ENCODE measurements around the gene ALK.

The ALK gene

DNA sequence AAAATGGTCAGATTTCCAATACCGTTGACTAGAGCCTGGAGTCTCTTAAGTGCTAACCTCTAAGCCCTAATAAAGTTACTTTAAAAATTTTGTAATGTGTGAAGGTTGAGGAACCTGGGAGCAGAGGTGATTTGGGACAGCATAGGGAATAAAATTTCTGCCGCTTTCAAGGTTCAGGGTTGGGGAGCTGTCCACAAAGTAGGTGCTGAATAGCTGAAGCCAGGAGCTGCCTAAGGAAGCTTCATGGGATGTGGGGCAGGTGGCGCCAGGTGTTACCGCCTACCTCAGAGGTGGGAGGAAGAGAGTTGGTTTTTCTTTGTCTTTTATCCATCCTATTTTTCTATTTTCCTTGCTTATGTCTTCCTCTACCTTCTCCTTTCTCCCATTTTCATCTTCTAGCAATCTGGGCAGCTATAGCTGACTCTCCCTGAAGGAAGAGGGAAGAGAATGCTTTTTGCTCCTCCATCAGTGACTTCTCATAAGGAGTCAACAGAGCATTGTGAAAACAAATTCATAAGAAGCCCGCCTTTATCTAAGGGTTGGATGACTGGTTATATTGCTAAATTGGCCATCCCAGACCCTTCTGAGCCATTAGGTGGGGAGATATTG lies 627.5 kb downstream of the ALK start:
- H3K9me3 Mint-ChIP-seq, result no peaks in the 10 kb centered on the region
- peaks cover 9% of the 10 kb centered on the region for H3K4me1 Mint-ChIP-seq
- no peak overlapping the region for H3K27ac Mint-ChIP-seq
- ATAC-seq, result no peak
- no peak overlapping the region for H3K4me3 Mint-ChIP-seq
- H3K27me3 Mint-ChIP-seq, result peaks cover 49% of the 10 kb centered on the region
- H3K36me3 Mint-ChIP-seq, result no peaks in the 10 kb centered on the region

DNA sequence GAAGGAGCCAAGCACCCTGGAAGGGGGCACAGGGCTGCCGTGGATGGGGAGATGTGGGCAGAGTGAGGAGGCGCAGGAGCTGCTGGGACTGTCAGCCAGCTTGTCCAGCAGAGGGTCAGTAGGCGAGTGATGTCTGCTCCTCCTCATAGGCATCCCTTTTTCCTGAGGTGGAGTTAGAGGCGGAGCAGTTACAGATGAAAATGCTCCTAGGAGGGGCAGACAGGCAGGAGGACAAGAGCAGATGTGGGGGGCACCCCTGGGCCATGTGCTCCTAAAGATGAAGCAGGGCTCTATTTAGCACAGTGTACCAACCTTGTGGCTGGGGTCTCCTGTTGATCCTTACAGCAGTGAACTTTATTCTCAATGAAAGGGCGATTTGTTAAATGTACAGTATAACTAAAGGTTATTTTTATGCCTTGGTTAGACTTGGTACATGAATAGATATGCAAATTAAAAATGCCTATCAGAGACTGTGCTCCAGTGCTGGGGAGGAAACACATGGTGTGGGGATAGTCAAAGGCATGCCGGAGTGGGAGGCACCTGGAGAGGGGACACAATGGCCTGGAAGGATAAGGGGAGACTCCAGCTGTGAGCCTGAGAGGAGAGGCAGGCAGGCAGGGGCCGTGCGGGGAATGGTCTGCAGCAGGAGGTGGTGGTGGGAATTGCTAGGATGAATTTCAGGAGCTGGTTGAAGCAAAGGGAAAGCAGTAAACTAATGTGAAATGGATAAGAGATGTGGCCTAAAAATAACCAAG lies 630.9 kb downstream of the ALK start:
- Mint-ChIP-seq H3K27ac (no peak overlapping the region), H3K27me3 (peaks cover 40% of the 10 kb centered on the region), H3K9me3 (no peaks in the 10 kb centered on the region), H3K4me3 (no peak overlapping the region), H3K36me3 (no peaks in the 10 kb centered on the region), H3K4me1 (peaks cover 9% of the 10 kb centered on the region)
- ATAC-seq, result no peak

DNA sequence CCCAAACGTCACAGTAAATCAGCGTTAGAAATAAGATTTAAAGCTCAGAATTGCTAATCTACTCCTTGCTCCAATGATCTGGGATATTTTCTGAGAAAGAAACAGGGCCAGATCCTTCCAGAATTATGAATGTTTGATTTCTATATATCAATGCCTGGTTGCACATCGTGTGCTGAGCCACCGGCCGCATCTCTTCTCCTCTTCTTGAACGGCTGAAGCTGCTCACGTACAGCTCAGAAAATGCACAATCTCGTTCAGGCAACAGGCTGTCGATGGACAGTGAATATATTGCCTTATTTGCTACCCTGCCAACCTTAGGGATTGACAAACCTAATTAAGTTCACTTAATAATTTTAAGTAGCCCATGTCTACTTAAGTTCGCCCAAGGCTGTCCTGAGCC lies 636.7 kb downstream of the ALK start:
- H3K4me1 Mint-ChIP-seq, result no peaks in the 10 kb centered on the region
- no peak overlapping the region for H3K27ac Mint-ChIP-seq
- H3K27me3 Mint-ChIP-seq, result peaks cover 2% of the 10 kb centered on the region
- no peaks in the 10 kb centered on the region for H3K9me3 Mint-ChIP-seq
- no peak for ATAC-seq
- no peaks in the 10 kb centered on the region for H3K36me3 Mint-ChIP-seq
- H3K4me3 Mint-ChIP-seq, result no peak overlapping the region

DNA sequence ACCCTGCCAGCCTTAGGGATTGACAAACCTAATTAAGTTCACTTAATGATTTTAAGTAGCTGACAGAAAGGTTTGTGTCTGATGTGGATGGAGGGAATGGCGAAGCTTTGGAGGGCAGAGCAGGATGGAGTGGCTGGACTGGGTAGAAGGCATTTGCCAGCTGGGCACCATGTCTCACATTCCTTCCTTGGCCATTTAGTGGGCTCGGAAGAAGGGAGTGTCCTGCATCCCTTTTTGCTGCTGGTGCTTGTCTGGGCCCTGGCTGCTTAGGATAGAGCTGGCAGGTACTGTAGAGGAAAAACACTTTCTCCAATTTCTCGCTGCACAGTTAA lies 639.5 kb downstream of the ALK start:
- Mint-ChIP-seq H3K4me3 (no peak overlapping the region), H3K27me3 (peaks cover 5% of the 10 kb centered on the region), H3K4me1 (no peaks in the 10 kb centered on the region), H3K27ac (no peak overlapping the region), H3K36me3 (no peaks in the 10 kb centered on the region), H3K9me3 (no peaks in the 10 kb centered on the region)
- ATAC-seq, result no peak

DNA sequence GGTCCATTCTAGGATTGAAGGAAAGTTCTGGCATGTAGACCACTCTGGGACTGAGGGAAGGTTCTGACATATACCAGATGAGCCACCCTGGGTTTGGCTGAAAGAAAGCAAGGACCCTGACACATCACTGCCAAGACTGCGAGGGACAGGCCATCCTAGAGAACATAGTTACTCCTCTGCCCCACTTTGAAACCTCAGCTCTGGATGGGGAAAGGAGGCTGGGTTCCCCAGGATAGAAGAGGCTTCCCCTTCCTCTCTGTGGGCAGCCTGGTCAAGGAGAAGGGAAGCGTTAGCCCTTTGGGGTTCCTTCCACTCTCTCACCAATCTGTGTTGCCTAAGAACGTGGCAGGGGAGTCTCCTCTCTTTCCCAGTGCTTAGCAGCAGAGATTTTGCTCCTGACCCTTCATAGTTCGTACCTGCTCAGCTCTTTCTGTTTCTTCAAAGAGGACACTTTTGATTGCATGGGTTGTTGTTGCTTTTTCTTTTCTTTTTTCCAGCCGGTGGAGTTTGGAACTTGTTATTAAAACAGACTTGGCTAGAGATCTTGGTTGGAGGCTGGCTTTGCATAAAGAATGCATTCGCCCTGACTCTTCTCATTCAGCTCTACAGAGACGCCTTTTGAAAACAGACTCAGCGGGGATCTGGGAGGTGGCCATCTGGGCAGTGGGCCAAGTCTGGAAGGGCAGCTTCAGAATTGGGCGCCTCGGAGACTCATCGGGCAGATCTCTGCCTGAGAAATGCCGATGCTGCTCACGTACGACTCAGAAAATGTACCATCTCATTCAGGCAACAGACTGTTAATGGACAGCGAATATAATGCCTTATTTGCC lies 640.1 kb downstream of the ALK start:
- no peaks in the 10 kb centered on the region for H3K36me3 Mint-ChIP-seq
- ATAC-seq, result no peak
- no peak overlapping the region for H3K4me3 Mint-ChIP-seq
- H3K27me3 Mint-ChIP-seq, result peaks cover 9% of the 10 kb centered on the region
- H3K27ac Mint-ChIP-seq, result no peak overlapping the region
- no peaks in the 10 kb centered on the region for H3K9me3 Mint-ChIP-seq
- no peaks in the 10 kb centered on the region for H3K4me1 Mint-ChIP-seq

DNA sequence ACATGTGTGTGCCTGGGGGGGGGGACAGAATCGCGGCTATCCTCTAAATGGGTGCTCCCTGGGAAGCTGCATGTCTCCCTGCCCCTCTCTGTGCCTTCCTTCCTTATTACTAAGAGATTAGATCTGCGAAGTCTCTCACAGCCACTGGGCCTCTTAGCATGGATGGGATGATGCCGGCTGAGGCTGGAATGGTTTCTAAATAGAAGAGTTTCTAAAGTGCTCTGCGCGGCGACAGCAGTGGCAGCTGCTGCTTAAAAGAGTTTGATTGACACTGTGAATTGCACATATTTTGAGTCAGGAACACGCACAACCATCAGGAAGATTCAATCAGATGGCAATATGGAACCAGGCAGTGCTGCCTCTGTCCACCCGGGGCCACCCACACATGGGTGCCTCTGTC lies 642.4 kb downstream of the ALK start:
- ATAC-seq, result no peak
- no peaks in the 10 kb centered on the region for H3K9me3 Mint-ChIP-seq
- peaks cover 12% of the 10 kb centered on the region for H3K27me3 Mint-ChIP-seq
- no peak overlapping the region for H3K27ac Mint-ChIP-seq
- no peak overlapping the region for H3K4me3 Mint-ChIP-seq
- H3K36me3 Mint-ChIP-seq, result no peaks in the 10 kb centered on the region
- no peaks in the 10 kb centered on the region for H3K4me1 Mint-ChIP-seq

DNA sequence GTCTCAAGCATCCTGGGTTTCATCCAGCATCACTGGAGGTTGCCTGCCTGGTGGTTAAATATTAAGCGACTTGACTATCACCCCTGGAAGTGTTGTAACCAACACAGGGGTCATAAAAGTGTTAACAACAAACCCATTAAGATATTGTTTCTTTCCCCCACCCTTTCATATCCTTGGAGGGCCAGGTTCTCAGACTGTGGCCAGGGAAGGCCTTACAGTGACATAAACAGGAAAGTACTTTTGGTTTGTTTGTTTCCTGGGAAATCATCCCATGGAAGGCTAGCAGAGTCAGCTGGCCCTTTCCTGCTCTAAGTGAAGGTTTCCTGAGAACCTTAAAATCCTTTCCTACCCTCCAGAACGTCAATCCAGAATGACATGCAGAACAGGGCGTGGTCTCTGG lies 645.2 kb downstream of the ALK start:
- H3K9me3 Mint-ChIP-seq, result no peaks in the 10 kb centered on the region
- no peak overlapping the region for H3K4me3 Mint-ChIP-seq
- peaks cover 34% of the 10 kb centered on the region for H3K27me3 Mint-ChIP-seq
- H3K4me1 Mint-ChIP-seq, result no peaks in the 10 kb centered on the region
- no peaks in the 10 kb centered on the region for H3K36me3 Mint-ChIP-seq
- ATAC-seq, result no peak
- no peak overlapping the region for H3K27ac Mint-ChIP-seq

DNA sequence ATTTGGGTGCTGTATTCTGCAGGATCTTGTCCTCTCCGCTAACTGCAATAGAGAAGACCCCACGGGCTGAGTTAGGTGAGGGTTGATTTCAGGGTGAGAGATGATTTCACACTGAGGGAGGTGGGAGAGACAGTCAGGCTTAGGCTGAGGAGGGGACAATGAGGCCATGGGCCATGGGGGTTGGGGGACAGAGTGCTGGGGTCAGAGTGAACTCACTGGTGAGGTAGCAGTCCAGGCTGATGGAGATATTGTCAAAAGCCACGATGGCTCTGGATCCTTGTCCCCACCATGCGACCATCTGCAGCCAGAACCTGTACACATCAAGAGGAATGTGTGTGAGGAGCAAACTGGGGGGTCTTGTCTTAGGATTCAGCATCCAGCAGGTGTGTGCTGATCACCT lies 646.2 kb downstream of the ALK start:
- H3K27me3 Mint-ChIP-seq, result peaks cover 34% of the 10 kb centered on the region
- ATAC-seq, result no peak
- H3K4me3 Mint-ChIP-seq, result no peak overlapping the region
- H3K36me3 Mint-ChIP-seq, result no peaks in the 10 kb centered on the region
- H3K4me1 Mint-ChIP-seq, result no peaks in the 10 kb centered on the region
- H3K9me3 Mint-ChIP-seq, result no peaks in the 10 kb centered on the region
- no peak overlapping the region for H3K27ac Mint-ChIP-seq

DNA sequence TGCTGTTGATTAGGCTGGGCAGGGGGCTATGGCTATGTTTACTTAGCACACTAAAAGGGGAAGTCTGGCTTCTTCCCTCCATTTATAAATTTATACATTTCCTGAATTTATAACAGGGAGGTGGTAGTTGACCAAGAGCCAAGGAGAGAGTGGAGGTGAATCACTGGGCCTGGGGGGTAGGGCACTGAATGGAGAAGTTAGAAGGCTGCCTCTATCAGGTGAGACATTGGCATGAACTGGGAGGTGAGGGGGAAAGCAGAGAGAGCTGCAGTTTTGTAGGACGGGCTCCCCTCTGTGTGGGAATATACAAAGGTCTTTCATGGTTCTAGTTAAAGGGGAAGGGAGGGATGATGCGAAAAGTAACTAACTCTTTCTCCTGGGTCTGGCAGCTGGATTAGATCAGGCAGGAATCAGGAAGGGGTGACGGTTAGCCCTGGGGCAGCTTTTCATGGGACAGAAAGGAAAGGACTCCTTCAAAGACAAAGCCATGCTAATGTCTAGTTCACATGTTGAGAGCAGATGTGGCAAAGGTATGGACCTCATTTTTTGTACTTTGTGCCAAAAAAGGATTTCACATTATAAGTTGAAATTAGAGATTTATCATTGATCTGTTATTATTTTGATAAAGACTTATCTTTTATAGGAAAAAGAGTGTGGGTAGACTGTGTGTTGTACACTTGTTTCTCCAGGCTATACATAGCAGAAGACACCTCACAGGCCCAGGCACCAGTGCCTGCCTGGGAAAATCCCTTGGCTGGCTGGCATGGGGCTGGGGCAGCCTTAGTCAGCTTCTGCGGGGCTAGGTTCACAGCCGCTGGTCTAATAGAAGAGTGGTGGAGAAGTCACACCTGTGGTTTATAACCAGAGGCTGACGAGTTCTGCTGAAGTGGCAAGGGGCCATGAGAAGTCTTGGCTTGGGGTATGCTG lies 647.4 kb downstream of the ALK start:
- no peaks in the 10 kb centered on the region for H3K9me3 Mint-ChIP-seq
- H3K36me3 Mint-ChIP-seq, result no peaks in the 10 kb centered on the region
- no peak overlapping the region for H3K27ac Mint-ChIP-seq
- H3K4me1 Mint-ChIP-seq, result no peaks in the 10 kb centered on the region
- ATAC-seq, result no peak
- no peak overlapping the region for H3K4me3 Mint-ChIP-seq
- peaks cover 34% of the 10 kb centered on the region for H3K27me3 Mint-ChIP-seq

DNA sequence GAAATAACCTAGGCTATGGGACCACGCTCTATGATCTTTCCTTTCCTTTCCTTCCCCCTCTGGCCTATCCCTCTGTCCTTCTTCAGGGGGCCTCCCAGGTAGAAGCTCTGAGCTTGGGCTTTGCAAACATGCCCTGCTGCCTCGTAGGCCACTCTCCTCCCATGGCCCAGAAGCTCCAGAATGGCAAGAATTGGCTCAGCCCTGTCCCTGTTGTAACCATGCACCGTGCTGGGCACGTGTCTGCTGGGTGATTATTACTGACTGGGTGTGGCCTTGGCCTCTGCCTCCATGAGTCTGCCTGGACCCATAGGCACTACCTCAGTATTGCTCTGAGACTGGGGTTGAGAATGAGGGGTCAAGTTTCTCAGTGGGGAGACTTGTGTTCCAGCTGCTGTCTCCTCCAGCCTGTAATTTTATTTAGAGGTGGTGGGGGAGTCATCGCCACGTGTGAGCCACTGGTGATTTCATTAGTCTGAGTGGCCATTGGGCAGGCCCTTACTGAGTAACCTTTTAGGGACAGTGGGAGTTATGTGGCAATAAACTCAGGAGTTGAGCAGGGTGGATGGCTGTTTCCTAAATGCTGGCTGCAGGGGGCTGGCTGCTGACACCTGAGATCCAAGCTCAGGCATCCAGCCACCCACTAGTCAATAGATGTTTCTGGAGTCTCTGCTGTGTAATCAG lies 648.2 kb downstream of the ALK start:
- Mint-ChIP-seq H3K27ac (no peak overlapping the region), H3K27me3 (peaks cover 34% of the 10 kb centered on the region)

DNA sequence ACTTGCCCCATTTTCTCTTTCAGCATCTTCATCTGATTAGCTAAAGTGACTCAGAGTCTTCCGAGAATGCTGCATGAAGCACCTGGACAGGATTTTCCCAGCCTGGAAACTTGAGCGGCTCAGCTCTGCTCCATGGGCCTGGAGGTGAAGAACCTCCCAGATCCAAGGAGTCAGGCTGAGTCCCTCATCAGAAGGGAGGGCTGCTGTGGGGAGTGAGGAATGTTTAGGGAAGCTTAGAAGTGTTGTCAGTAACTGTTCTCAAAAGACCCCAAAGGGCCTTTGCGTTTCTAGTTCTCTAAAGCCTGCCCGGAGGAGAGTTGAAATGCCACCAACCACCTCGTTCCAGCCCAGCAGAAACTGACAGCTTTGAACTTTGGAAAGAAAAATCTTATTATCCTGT lies 649.1 kb downstream of the ALK start:
- H3K27me3 Mint-ChIP-seq, result peaks cover 33% of the 10 kb centered on the region
- no peak overlapping the region for H3K27ac Mint-ChIP-seq
- no peak overlapping the region for H3K4me3 Mint-ChIP-seq
- H3K36me3 Mint-ChIP-seq, result no peaks in the 10 kb centered on the region
- H3K4me1 Mint-ChIP-seq, result no peaks in the 10 kb centered on the region
- no peak for ATAC-seq
- H3K9me3 Mint-ChIP-seq, result peaks cover 2% of the 10 kb centered on the region

More for the DNA sequence above, 648.2 kb downstream of the ALK start:
- Mint-ChIP-seq H3K4me1 (no peaks in the 10 kb centered on the region), H3K36me3 (no peaks in the 10 kb centered on the region), H3K4me3 (no peak overlapping the region), H3K9me3 (no peaks in the 10 kb centered on the region)
- no peak for ATAC-seq

DNA sequence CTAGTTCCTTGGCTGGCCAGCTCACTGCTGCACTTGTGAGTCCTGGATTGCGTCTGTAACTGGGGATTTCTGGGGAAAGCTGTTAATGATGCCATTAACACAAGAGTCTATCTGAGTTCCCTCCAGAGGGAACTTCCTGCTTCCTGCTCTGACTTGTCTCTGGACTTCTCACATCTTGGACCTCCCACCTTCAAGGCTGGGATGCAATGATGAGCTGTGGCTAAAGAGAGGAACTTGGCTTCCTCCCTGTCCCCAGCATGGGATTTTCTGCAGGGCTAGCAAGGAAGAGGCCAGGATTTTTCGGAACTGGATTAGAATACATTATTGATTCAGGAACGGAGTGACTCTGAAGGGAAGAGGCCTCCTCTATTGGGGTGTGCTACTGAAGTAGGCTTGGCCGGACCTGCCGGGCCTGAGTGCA lies 650.7 kb downstream of the ALK start:
- H3K27ac Mint-ChIP-seq, result no peak overlapping the region
- H3K9me3 Mint-ChIP-seq, result peaks cover 3% of the 10 kb centered on the region
- no peaks in the 10 kb centered on the region for H3K4me1 Mint-ChIP-seq
- peaks cover 25% of the 10 kb centered on the region for H3K27me3 Mint-ChIP-seq
- no peak overlapping the region for H3K4me3 Mint-ChIP-seq
- no peaks in the 10 kb centered on the region for H3K36me3 Mint-ChIP-seq
- no peak for ATAC-seq

DNA sequence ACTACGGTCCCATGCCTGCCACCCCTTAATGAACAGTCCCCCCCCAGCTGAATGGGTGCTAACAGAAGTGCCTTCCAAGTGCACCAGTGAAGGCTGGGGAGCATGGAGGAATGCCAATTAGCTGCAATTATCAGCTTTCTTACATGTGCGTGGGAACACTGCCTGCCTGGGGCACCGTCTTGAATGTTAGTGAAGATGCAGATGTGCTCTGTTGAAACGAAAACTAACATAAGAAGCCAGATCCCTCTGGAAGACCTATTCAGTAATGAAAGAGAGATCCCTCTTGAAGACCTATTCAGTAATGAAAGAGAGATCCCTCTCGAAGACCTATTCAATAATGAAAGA lies 651.6 kb downstream of the ALK start:
- Mint-ChIP-seq H3K9me3 (peaks cover 3% of the 10 kb centered on the region), H3K4me1 (no peaks in the 10 kb centered on the region), H3K36me3 (no peaks in the 10 kb centered on the region), H3K27me3 (peaks cover 25% of the 10 kb centered on the region), H3K4me3 (no peak overlapping the region), H3K27ac (no peak overlapping the region)
- ATAC-seq, result no peak

DNA sequence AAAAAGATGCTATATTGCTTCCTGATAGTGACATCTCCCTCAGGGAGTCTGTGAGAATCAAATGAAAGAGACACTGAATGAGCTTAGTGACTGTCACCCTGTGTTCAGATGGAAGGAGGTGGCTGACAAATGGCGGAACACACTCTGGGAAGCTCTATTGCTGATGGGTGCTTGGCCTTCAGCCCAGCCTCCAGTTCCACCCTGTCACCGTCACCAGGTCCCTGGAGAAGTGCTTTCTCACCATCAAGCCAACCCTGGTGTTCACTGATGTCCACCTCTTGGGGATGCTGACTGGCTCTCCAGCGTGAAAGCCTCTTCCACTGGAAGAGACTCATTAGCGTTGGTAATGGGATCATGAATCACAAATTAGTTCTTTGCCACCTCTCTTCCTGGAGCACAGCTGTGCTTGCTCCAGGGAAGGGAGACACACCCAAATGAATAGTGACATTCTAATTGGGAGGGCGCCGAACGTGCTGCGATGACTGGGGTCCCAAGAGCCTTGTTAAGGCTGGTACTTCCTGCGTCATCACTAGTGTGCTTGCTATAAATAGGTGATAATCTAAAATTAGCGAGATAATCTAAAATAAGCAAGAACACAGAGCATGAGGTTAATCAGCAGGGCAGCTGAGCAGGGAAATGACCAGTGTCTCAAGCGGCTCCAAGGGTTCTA lies 652.2 kb downstream of the ALK start:
- Mint-ChIP-seq H3K4me3 (no peak overlapping the region), H3K9me3 (peaks cover 3% of the 10 kb centered on the region), H3K27me3 (peaks cover 24% of the 10 kb centered on the region), H3K27ac (no peak overlapping the region), H3K4me1 (no peaks in the 10 kb centered on the region), H3K36me3 (no peaks in the 10 kb centered on the region)
- no peak for ATAC-seq
